Measurements from ENCODE around the gene ABCG5. TPM values are rescaled to one million over a fixed set of nuclear protein-coding genes. Genes with fewer than 3 reads are reported as not detected.

The ABCG5 gene
- total and polyA plus RNA-seq, 2 experiments from 2014 or later: 5.4 TPM

GRCh38 chr2:43810888-43811287 lies 27.8 kb downstream of the ABCG5 start:
- H3K4me3 ChIP-seq: no peak overlapping the region
- no peak for DNase-seq (ENCODE audit: low spot score)
- no peaks in the 10 kb centered on the region for H3K27me3 ChIP-seq
- H2AFZ ChIP-seq: no peak overlapping the region
- peaks cover 8% of the 10 kb centered on the region for H3K4me1 ChIP-seq (ENCODE audit: insufficient read depth)
- TF ChIP-seq EZH2phosphoT487 (IDR thresholded peaks at IDR 0.05; ENCODE audit: low read depth, severe bottlenecking, unreplicated experiment): no peak
- no peak for TF ChIP-seq EZH2 (IDR thresholded peaks at IDR 0.05; ENCODE audit: borderline replicate concordance)
- TF ChIP-seq CTCF (IDR thresholded peaks at IDR 0.05; ENCODE audit: poor library complexity): no peak
- no peaks in the 10 kb centered on the region for H3K9me2 ChIP-seq (replicated peaks; ENCODE audit: insufficient read depth)
- no peaks in the 10 kb centered on the region for H3K36me3 ChIP-seq (replicated peaks; ENCODE audit: insufficient read depth, low read depth)
- no peaks in the 10 kb centered on the region for H4K20me1 ChIP-seq (ENCODE audit: insufficient read depth, poor library complexity, severe bottlenecking)
- H3K79me2 ChIP-seq: no peaks in the 10 kb centered on the region
- H3K9me3 ChIP-seq (ENCODE audit: low read depth): no peaks in the 10 kb centered on the region
- WGBS (ENCODE audit: low lambda C conversion rate, missing lambda C conversion rate): 80% methylated on average over 1 of the region's 1 CpG
- no peak overlapping the region for H3K27ac ChIP-seq
- no peak overlapping the region for H3K4me2 ChIP-seq

DNA sequence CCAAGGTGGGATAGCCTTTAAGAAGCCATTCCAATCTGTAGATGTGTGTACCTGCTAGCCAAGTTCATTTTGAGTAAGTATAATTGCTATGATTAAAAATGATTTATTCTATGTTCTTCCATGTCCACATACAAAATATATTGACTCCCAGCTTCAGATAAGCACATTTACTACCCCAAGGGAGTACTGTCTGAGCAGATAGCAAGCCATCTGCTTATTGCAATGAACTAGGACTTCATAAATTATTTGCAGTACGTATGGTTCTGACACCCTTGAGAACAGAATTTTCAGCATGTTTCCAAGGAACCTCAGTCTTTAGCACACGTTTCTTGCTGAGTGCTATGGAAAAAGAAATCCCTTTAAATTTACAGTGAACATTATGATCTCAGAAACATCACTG lies 28.2 kb downstream of the ABCG5 start:
- DNase-seq (ENCODE audit: low spot score): no peak
- no peaks in the 10 kb centered on the region for H3K9me2 ChIP-seq (replicated peaks; ENCODE audit: insufficient read depth)
- no peaks in the 10 kb centered on the region for H3K79me2 ChIP-seq
- no peak overlapping the region for H3K27ac ChIP-seq
- peaks cover 8% of the 10 kb centered on the region for H3K4me1 ChIP-seq (ENCODE audit: insufficient read depth)
- H3K4me3 ChIP-seq: no peak overlapping the region
- H3K27me3 ChIP-seq: no peaks in the 10 kb centered on the region
- WGBS (ENCODE audit: low lambda C conversion rate, missing lambda C conversion rate): 72% methylated on average over 2 of the region's 2 CpGs
- H3K36me3 ChIP-seq (replicated peaks; ENCODE audit: insufficient read depth, low read depth): no peaks in the 10 kb centered on the region
- no peak overlapping the region for H3K4me2 ChIP-seq
- H4K20me1 ChIP-seq (ENCODE audit: insufficient read depth, poor library complexity, severe bottlenecking): no peaks in the 10 kb centered on the region
- TF ChIP-seq CTCF (IDR thresholded peaks at IDR 0.05; ENCODE audit: poor library complexity) (no peak), EZH2 (IDR thresholded peaks at IDR 0.05; ENCODE audit: borderline replicate concordance) (no peak), EZH2phosphoT487 (IDR thresholded peaks at IDR 0.05; ENCODE audit: low read depth, severe bottlenecking, unreplicated experiment) (no peak)
- no peak overlapping the region for H2AFZ ChIP-seq
- H3K9me3 ChIP-seq (ENCODE audit: low read depth): no peaks in the 10 kb centered on the region

- no peak overlapping the region for H3K4me3 ChIP-seq
- TF ChIP-seq EZH2phosphoT487 (IDR thresholded peaks at IDR 0.05; ENCODE audit: low read depth, severe bottlenecking, unreplicated experiment) (no peak), EZH2 (IDR thresholded peaks at IDR 0.05; ENCODE audit: borderline replicate concordance) (no peak), CTCF (IDR thresholded peaks at IDR 0.05; ENCODE audit: poor library complexity) (no peak)
- no peaks in the 10 kb centered on the region for H3K36me3 ChIP-seq (replicated peaks; ENCODE audit: insufficient read depth, low read depth)
- no peak overlapping the region for H3K27ac ChIP-seq
- H3K4me1 ChIP-seq (ENCODE audit: insufficient read depth): peaks cover 8% of the 10 kb centered on the region
- H3K27me3 ChIP-seq: no peaks in the 10 kb centered on the region
- no peak overlapping the region for H3K4me2 ChIP-seq
- H4K20me1 ChIP-seq (ENCODE audit: insufficient read depth, poor library complexity, severe bottlenecking): no peaks in the 10 kb centered on the region
- H3K79me2 ChIP-seq: no peaks in the 10 kb centered on the region
- H3K9me2 ChIP-seq (replicated peaks; ENCODE audit: insufficient read depth): no peaks in the 10 kb centered on the region
- WGBS (ENCODE audit: low lambda C conversion rate, missing lambda C conversion rate): 68% methylated on average over 2 of the region's 2 CpGs
- no peak for DNase-seq (ENCODE audit: low spot score)
- H2AFZ ChIP-seq: no peak overlapping the region
- H3K9me3 ChIP-seq (ENCODE audit: low read depth): no peaks in the 10 kb centered on the region
These were observed 32.0 kb downstream of the ABCG5 start for GRCh38 chr2:43806719-43807031.

DNA sequence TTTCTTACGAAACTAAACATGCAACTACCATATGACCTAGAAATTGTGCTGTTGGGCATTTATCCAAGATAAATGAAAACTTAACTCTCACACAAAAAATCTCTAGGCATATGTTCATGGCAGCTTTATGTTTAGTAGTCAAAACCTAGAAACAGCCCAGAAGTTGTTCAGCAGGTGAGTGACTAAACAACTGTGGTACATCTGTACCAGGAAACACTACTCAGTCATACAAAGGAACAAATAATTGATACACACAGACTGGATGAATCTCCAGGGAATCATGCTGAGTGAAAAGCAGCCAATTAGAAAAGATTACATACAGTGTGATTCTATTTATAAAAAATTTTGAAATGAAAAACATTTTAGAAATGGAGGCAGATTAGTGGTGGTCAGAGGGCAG lies 35.5 kb downstream of the ABCG5 start:
- no peaks in the 10 kb centered on the region for H3K27me3 ChIP-seq
- no peaks in the 10 kb centered on the region for H3K9me2 ChIP-seq (replicated peaks; ENCODE audit: insufficient read depth)
- peaks cover 6% of the 10 kb centered on the region for H3K4me1 ChIP-seq (ENCODE audit: insufficient read depth)
- no peak overlapping the region for H3K4me2 ChIP-seq
- H3K27ac ChIP-seq: no peak overlapping the region
- H2AFZ ChIP-seq: no peak overlapping the region
- TF ChIP-seq EZH2 (IDR thresholded peaks at IDR 0.05; ENCODE audit: borderline replicate concordance) (no peak), EZH2phosphoT487 (IDR thresholded peaks at IDR 0.05; ENCODE audit: low read depth, severe bottlenecking, unreplicated experiment) (no peak), CTCF (IDR thresholded peaks at IDR 0.05; ENCODE audit: poor library complexity) (no peak)
- no peak for DNase-seq (ENCODE audit: low spot score)
- no peaks in the 10 kb centered on the region for H3K79me2 ChIP-seq
- H3K4me3 ChIP-seq: no peak overlapping the region
- H4K20me1 ChIP-seq (ENCODE audit: insufficient read depth, poor library complexity, severe bottlenecking): no peaks in the 10 kb centered on the region
- H3K36me3 ChIP-seq (replicated peaks; ENCODE audit: insufficient read depth, low read depth): no peaks in the 10 kb centered on the region
- no peaks in the 10 kb centered on the region for H3K9me3 ChIP-seq (ENCODE audit: low read depth)
- 94% methylated on average over 1 of the region's 1 CpG for WGBS (ENCODE audit: low lambda C conversion rate, missing lambda C conversion rate)
